GM12872 (cell line): ENCODE measurements around the gene YY1.

Source experiments
- CTCF ChIP-seq: IDR thresholded peaks from 3 replicates; pipeline ENCODE4 v1.5.1; 2011; ENCODE audit warnings: low read depth, mild to moderate bottlenecking, low read length, moderate library complexity; ENCODE audit not compliant: insufficient read depth

YY1 gene

DNA sequence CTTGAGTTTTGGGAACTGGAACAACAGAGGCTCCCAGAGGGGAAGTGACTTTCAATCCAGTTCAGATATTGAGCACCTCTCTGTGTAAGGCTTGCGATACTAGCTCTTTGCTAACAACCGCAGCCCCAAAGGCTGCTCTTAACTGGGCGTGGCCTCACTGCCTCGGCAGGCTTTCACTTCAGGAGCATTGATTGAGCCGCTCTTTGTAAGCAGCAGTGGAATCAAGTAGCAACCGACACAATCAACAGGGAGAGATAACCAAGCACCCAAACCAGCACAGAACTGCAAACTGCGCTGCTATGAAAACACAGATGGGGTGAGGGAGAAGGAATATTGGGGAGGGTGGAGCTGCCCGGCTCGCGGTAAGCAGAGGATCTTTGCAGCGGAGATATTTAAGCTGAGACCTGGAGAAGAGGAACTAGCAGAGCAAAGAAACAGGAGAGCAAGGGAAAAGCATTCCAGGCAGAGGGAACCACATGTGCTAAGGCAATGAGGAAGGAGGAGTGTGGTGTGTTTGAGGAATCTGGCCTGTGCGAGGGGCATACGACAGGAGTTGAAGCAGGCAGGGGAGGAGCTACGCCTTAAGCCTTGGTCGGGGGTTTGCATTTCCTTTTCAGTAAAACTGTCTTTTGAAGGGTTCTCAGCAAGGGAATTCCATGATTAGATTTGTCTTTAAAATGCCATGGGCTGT is 17.3 kb upstream of the YY1 start:
- TF ChIP-seq CTCF: no peak

DNA sequence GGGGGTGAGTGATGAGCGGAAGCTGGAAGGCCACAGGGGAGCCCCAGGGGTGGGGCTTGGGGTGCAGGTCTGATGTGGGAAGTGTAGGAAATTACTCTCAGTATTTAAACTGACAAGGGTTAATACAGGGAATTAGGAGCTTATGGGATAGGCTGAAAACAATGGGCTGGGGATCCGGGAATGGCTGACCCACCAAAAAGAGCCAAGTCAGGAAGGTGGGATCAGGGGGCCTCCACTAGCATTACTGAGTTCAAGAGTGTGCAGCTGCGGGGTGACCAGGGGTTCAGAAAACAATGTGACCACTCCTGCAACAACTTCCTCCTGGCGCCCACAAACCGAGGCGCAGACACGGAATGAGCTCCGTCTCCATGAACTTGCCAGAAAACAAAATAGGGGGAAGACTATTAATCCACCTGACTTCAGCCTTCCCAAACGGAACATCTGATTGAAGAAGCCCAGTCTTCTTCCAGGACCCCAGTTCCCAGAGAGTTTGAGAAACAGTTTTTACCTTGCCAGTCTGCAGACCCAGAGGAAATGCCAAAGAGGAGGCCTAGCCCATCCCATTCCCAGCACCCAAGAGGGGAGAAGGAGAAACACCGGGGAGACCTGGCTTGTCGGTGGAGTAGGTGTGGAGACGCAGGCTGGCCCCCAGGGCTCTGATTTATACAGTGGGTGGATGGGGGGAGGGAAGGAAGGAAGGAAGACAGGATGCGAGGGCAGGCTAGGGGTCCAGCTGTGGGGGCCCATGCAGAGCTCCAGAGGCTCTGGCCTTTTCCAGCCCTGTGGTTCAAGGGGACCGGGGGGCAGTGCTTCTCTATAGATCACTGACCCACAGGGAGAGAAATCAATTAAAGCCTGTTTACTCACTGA is 16.5 kb upstream of the YY1 start:
- TF ChIP-seq CTCF: no peak

- TF ChIP-seq CTCF: no peak
These were observed 15.4 kb upstream of the YY1 start for GRCh38 chr14:100223332-100224201.

DNA sequence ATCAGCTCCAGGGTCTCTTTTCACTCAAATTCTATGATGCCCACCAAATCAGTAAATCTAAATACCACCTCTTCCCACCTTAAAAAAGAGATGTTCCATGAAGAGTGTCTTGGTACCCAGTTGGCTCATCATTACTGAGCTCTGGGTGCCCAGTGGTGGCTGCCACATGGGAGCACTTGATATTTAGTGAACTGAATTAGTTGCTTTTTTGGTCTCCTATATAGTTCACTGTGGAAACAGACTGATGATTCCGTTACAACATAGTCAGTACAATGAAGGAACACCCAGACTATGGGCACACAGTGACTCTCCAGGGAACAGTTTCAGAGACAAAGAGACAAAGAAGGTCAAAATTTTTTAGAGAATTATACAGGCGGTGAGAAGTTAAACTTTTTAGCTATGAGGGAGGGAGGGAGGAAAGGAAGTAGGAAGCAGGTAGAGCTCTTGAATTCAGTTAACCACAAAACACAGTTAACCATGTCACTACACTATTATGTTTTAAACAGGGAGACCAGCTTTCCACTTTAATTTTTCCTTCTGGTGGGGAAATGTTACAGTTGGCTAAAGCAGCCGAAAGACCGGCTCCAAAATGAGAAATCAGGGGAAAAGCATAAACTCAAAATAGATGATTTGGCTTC is 14.6 kb upstream of the YY1 start:
- no peak for TF ChIP-seq CTCF

DNA sequence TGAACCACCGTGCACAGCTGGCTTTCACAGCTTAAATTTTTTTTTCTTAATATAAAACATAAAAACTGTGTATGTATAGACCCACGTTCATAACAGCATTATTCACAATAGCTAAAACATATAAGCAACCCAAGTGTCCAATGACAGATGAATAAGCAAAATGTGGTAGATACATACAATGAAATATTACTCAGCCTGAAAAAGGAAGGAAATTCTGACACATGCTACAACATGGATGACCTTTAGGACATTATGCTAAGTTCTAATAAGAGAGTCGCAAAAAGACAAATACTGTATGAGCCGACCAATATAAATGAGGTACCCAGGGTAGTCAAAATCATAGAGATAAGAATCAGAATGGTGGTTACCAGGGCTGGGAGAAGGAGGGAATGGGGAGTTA is 13.8 kb upstream of the YY1 start:
- TF ChIP-seq CTCF: no peak

- no peak for TF ChIP-seq CTCF
These were observed 8.6 kb upstream of the YY1 start for GRCh38 chr14:100230361-100230760.
